Stomach (tissue), 4 donors: ENCODE measurements around the gene FSCN2.

Source experiments
- EP300 ChIP-seq: sonication (generic); formaldehyde crosslinking; IDR thresholded peaks from one replicate; pipeline ENCODE4 v1.6.1; 2017; ENCODE audit warnings: antibody characterized with exemption
- POLR2AphosphoS5 ChIP-seq, 3 donors: sonication (generic); formaldehyde crosslinking; IDR thresholded peaks; one replicate each; pipeline ENCODE4 v1.6.1; 2016; ENCODE audit warnings: antibody characterized with exemption in 3 of 3
- TF ChIP-seq, protein P1 (sequence below), 7 experiments: fragments of 450-650 bp in 4 of 7; fragments of 200-600 bp in 3 of 7; sonication (generic) in 3 of 7; IDR thresholded peaks; one replicate each; pipeline ENCODE4 v1.5.1; 2016 to 2019; ENCODE audit warnings: antibody characterized with exemption in 7 of 7, control low read depth in 2 of 7, mild to moderate bottlenecking in 1 of 7

DNA sequence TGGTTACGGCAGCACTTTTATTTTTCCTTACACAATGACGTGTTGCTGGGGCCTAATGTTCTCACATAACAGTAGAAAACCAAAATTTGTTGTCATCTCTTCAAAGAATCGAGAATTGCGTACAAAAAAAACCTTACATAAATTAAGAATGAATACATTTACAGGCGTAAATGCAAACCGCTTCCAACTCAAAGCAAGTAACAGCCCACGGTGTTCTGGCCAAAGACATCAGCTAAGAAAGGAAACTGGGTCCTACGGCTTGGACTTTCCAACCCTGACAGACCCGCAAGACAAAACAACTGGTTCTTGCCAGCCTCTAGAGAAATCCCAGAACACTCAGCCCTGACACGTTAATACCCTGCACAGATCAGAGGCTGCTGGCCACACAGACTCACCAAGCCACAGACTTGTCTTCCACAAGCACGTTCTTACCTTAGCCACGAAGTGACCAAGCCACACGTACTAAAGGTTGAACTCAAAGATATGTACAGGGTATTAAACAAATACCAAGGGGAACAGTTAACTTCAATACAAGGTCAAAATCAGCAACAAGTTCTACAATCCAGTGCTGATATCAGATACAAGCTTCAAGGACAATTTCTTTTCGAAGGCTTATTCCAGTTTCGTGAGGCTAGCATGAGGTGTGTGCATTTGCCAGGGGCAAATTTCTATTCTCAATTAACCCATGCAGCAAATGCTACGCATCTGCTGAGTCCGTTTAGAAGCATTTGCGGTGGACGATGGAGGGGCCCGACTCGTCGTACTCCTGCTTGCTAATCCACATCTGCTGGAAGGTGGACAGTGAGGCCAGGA, 18.0 kb upstream of the FSCN2 start:
- no peak for TF ChIP-seq EP300
- TF ChIP-seq, protein P1, sequence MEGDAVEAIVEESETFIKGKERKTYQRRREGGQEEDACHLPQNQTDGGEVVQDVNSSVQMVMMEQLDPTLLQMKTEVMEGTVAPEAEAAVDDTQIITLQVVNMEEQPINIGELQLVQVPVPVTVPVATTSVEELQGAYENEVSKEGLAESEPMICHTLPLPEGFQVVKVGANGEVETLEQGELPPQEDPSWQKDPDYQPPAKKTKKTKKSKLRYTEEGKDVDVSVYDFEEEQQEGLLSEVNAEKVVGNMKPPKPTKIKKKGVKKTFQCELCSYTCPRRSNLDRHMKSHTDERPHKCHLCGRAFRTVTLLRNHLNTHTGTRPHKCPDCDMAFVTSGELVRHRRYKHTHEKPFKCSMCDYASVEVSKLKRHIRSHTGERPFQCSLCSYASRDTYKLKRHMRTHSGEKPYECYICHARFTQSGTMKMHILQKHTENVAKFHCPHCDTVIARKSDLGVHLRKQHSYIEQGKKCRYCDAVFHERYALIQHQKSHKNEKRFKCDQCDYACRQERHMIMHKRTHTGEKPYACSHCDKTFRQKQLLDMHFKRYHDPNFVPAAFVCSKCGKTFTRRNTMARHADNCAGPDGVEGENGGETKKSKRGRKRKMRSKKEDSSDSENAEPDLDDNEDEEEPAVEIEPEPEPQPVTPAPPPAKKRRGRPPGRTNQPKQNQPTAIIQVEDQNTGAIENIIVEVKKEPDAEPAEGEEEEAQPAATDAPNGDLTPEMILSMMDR (IDR thresholded peaks at IDR 0.05), result no peak
- TF ChIP-seq POLR2AphosphoS5 (IDR thresholded peaks at IDR 0.05), result peak in 2 of 3 donors; percentile 15 to 35
